IPS DF 4.7 (cell line): Measurements from ENCODE around the gene WBP1L.
"Not testable (repeated sequence)": the region's sequence is repeated elsewhere in the genome, so short reads cannot be mapped to it uniquely, and the experiment has no call there.

Source experiments
- DNase-seq: peaks from one replicate; pipeline ENCODE4 v3.0.0-alpha.2; 2013; ENCODE audit warnings: low spot score; ENCODE audit errors: extremely low read depth

WBP1L gene

GRCh38 chr10:102804382-102805055 lies 60.8 kb downstream of the WBP1L start:
- no peak for DNase-seq

- no peak for DNase-seq
These were observed 64.6 kb downstream of the WBP1L start for GRCh38 chr10:102808380-102808779.

- no peak for DNase-seq
These were observed 67.6 kb downstream of the WBP1L start for GRCh38 chr10:102811346-102811745.

- DNase-seq = no peak
These were observed 68.6 kb downstream of the WBP1L start for GRCh38 chr10:102812231-102812876.

- DNase-seq = no peak
These were observed 69.3 kb downstream of the WBP1L start for GRCh38 chr10:102813017-102813541.

- DNase-seq = no peak
These were observed 70.1 kb downstream of the WBP1L start for GRCh38 chr10:102813734-102814452.

GRCh38 chr10:102814453-102814871 lies 70.7 kb downstream of the WBP1L start:
- no peak for DNase-seq

GRCh38 chr10:102814873-102815661 lies 71.3 kb downstream of the WBP1L start:
- no peak for DNase-seq

- no peak for DNase-seq
These were observed 72.2 kb downstream of the WBP1L start for GRCh38 chr10:102815790-102816549.

- DNase-seq = no peak
These were observed 73.4 kb downstream of the WBP1L start for GRCh38 chr10:102817175-102817574.

GRCh38 chr10:102819054-102819453 lies 75.3 kb downstream of the WBP1L start:
- no peak for DNase-seq

- DNase-seq = not testable (repeated sequence)
These were observed 76.3 kb downstream of the WBP1L start for GRCh38 chr10:102820008-102820407.

- DNase-seq = no peak
These were observed 78.5 kb downstream of the WBP1L start for GRCh38 chr10:102822222-102822621.

GRCh38 chr10:102824664-102825063 lies 80.9 kb downstream of the WBP1L start:
- no peak for DNase-seq

GRCh38 chr10:102826148-102826796 lies 82.5 kb downstream of the WBP1L start:
- no peak for DNase-seq

- no peak for DNase-seq
These were observed 83.8 kb downstream of the WBP1L start for GRCh38 chr10:102827597-102827975.

GRCh38 chr10:102831322-102832071 lies 87.7 kb downstream of the WBP1L start:
- DNase-seq = no peak

- no peak for DNase-seq
These were observed 88.5 kb downstream of the WBP1L start for GRCh38 chr10:102832248-102832647.

GRCh38 chr10:102832987-102833386 lies 89.2 kb downstream of the WBP1L start:
- DNase-seq = no peak
